Keratinocyte (primary cell): Measurements from ENCODE around the gene ANKS1B. TPM values are rescaled to one million over a fixed set of nuclear protein-coding genes. Genes with fewer than 3 reads are reported as not detected.

Source experiments
- DNase-seq: peaks from one replicate; pipeline ENCODE4 v3.0.0-alpha.2; 2011; ENCODE audit warnings: low read depth, missing footprints, low spot score
- FAIRE-seq: peaks from 2 replicates; lab custom pipeline; 2011; peaks lifted over from hg19 to GRCh38; lab: Jason Lieb, UNC
- H2AFZ ChIP-seq: 2 replicates; pipeline ENCODE4 v1.6.0; 2012; ENCODE audit warnings: low read length, control low read depth, inconsistent platforms; ENCODE audit not compliant: control insufficient read depth
- H3K27ac ChIP-seq: 2 replicates; pipeline ENCODE4 v1.5.1; 2011; ENCODE audit warnings: low read length; ENCODE audit not compliant: control insufficient read depth, insufficient read depth
- H3K27me3 ChIP-seq: 3 replicates; pipeline ENCODE4 v1.6.0; 2011; ENCODE audit warnings: low read length; ENCODE audit not compliant: control insufficient read depth, insufficient read depth; ENCODE audit errors: extremely low read depth
- H3K36me3 ChIP-seq, 2 experiments: 2 replicates in 1 of 2; 3 replicates in 1 of 2; pipeline ENCODE4 v1.5.1; 2011; ENCODE audit warnings: low read length in 2 of 2, mild to moderate bottlenecking in 1 of 2; ENCODE audit not compliant: control insufficient read depth in 2 of 2, insufficient read depth in 2 of 2; ENCODE audit errors: extremely low read depth in 1 of 2
- H3K4me1 ChIP-seq: 3 replicates; pipeline ENCODE4 v1.5.1; 2011; ENCODE audit warnings: low read length; ENCODE audit not compliant: control insufficient read depth, insufficient read depth; ENCODE audit errors: extremely low read depth
- H3K4me2 ChIP-seq: 3 replicates; pipeline ENCODE4 v1.6.0; 2011; ENCODE audit warnings: low read depth, low read length; ENCODE audit not compliant: control insufficient read depth, insufficient read depth; ENCODE audit errors: extremely low read depth
- H3K4me3 ChIP-seq, 3 experiments: fragments of 200-600 bp in 1 of 3; sonication (generic) in 1 of 3; 2 replicates in 2 of 3; 3 replicates in 1 of 3; pipeline ENCODE4 v1.5.1; 2011 to 2016; ENCODE audit warnings: low read length in 3 of 3, mild to moderate bottlenecking in 3 of 3, control low read depth in 2 of 3, inconsistent platforms in 1 of 3, low read depth in 1 of 3, mixed read lengths in 1 of 3, mixed run types in 1 of 3, moderate library complexity in 1 of 3; ENCODE audit not compliant: control insufficient read depth in 2 of 3, insufficient read depth in 2 of 3; ENCODE audit errors: extremely low read depth in 1 of 3
- H3K79me2 ChIP-seq: 2 replicates; pipeline ENCODE4 v1.6.0; 2012; ENCODE audit warnings: low read length; ENCODE audit not compliant: control insufficient read depth, insufficient read depth
- H3K9ac ChIP-seq: 3 replicates; pipeline ENCODE4 v1.6.0; 2011; ENCODE audit warnings: low read length; ENCODE audit not compliant: control insufficient read depth, insufficient read depth; ENCODE audit errors: extremely low read depth
- H3K9me1 ChIP-seq: 3 replicates; pipeline ENCODE4 v1.6.0; 2011; ENCODE audit warnings: low read length; ENCODE audit not compliant: control insufficient read depth, insufficient read depth; ENCODE audit errors: extremely low read depth
- H3K9me3 ChIP-seq: 2 replicates; pipeline ENCODE4 v1.5.1; 2012; ENCODE audit warnings: low read depth, low read length; ENCODE audit not compliant: control insufficient read depth
- H4K20me1 ChIP-seq: 3 replicates; pipeline ENCODE4 v1.6.0; 2011; ENCODE audit warnings: low read length; ENCODE audit not compliant: control insufficient read depth, insufficient read depth; ENCODE audit errors: extremely low read depth
- EZH2 ChIP-seq: IDR thresholded peaks from one replicate; pipeline ENCODE4 v1.6.1; 2012; ENCODE audit warnings: inconsistent platforms, mild to moderate bottlenecking, low read length, moderate library complexity
- dilution Hi-C: fragments of 300-500 bp; cut with MboI; formaldehyde crosslinking; loops from one replicate; pipeline ENCODE4 v1.7.0; 2020; ENCODE audit warnings: low sequenced_read_pairs; ENCODE audit not compliant: extremely low pct_ligation_motif_present
- polyA plus RNA-seq, 5 experiments: library from polyadenylated mRNA; depleted of rRNA in 3 of 5; stranded (reverse) in 3 of 5; stranded (forward) in 1 of 5; unstranded in 1 of 5; fragments of >200 nt; gene quantifications; 1 replicate in 1 of 5; 2 replicates in 3 of 5; 3 replicates in 1 of 5; pipeline versions ENCODE4 v1.2.1 to v1.2.3, GENCODE V29; 2011 to 2012; ENCODE audit warnings: missing spikeins in 2 of 5, low read depth in 1 of 5, low replicate concordance in 1 of 5
- TF ChIP-seq, protein P1 (sequence below), 3 experiments: IDR thresholded peaks in 1 of 3; conservative IDR thresholded peaks in 1 of 3; optimal IDR thresholded peaks in 1 of 3; 2 replicates in 2 of 3; 3 replicates in 1 of 3; pipeline versions ENCODE3 to v1.5.1; 2011; ENCODE audit warnings: low read length in 3 of 3, mild to moderate bottlenecking in 3 of 3, moderate library complexity in 2 of 3, control low read depth in 1 of 3, inconsistent platforms in 1 of 3; ENCODE audit not compliant: insufficient read depth in 2 of 3; ENCODE audit errors: extremely low read depth in 1 of 3

The ANKS1B gene
- polyA plus RNA-seq, 1 donor (not counting 4 experiments of a cell fraction or from before 2014, with no cell fraction given): not detected

GRCh38 chr12:99809909-99810308 is 174.8 kb downstream of the ANKS1B start:
- Histone ChIP-seq H3K9me1 (no peaks in the 10 kb centered on the region), H3K79me2 (no peaks in the 10 kb centered on the region), H3K4me3 (no peak overlapping the region), H3K27me3 (no peaks in the 10 kb centered on the region), H3K9ac (no peak overlapping the region), H2AFZ (no peak overlapping the region), H3K36me3 (no peaks in the 10 kb centered on the region), H4K20me1 (no peaks in the 10 kb centered on the region), H3K9me3 (no peaks in the 10 kb centered on the region), H3K4me1 (no peaks in the 10 kb centered on the region), H3K4me2 (no peak overlapping the region), H3K27ac (no peak overlapping the region)
- no peak for TF ChIP-seq EZH2
- TF ChIP-seq, protein P1, sequence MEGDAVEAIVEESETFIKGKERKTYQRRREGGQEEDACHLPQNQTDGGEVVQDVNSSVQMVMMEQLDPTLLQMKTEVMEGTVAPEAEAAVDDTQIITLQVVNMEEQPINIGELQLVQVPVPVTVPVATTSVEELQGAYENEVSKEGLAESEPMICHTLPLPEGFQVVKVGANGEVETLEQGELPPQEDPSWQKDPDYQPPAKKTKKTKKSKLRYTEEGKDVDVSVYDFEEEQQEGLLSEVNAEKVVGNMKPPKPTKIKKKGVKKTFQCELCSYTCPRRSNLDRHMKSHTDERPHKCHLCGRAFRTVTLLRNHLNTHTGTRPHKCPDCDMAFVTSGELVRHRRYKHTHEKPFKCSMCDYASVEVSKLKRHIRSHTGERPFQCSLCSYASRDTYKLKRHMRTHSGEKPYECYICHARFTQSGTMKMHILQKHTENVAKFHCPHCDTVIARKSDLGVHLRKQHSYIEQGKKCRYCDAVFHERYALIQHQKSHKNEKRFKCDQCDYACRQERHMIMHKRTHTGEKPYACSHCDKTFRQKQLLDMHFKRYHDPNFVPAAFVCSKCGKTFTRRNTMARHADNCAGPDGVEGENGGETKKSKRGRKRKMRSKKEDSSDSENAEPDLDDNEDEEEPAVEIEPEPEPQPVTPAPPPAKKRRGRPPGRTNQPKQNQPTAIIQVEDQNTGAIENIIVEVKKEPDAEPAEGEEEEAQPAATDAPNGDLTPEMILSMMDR (optimal IDR thresholded peaks at IDR 0.05 in 1 of 3, IDR thresholded peaks at IDR 0.05 in 1 of 3, conservative IDR thresholded peaks at IDR 0.05 in 1 of 3; ENCODE audit: extremely low read depth in 1 of 3, insufficient read depth in 2 of 3, low read length in 3 of 3): no peak
- DNase-seq (no peak), FAIRE-seq (no peak)
- dilution Hi-C loops: no loop called here

- DNase-seq (no peak), FAIRE-seq (no peak)
- Histone ChIP-seq H3K4me1 (no peaks in the 10 kb centered on the region), H3K36me3 (no peaks in the 10 kb centered on the region), H4K20me1 (no peaks in the 10 kb centered on the region), H3K27ac (no peak overlapping the region), H3K79me2 (no peaks in the 10 kb centered on the region), H3K9me3 (no peaks in the 10 kb centered on the region), H2AFZ (no peak overlapping the region), H3K9me1 (no peaks in the 10 kb centered on the region), H3K4me3 (no peak overlapping the region), H3K27me3 (no peaks in the 10 kb centered on the region), H3K9ac (no peak overlapping the region), H3K4me2 (no peak overlapping the region)
- TF ChIP-seq, protein P1 (optimal IDR thresholded peaks at IDR 0.05 in 1 of 3, IDR thresholded peaks at IDR 0.05 in 1 of 3, conservative IDR thresholded peaks at IDR 0.05 in 1 of 3; ENCODE audit: extremely low read depth in 1 of 3, insufficient read depth in 2 of 3, low read length in 3 of 3): no peak
- TF ChIP-seq EZH2: no peak
- dilution Hi-C loops: no loop called here
Measured at GRCh38 chr12:99806304-99806703, 178.4 kb downstream of the ANKS1B start.
